Measurements from ENCODE around the gene PLIN5.
"Not testable (repeated sequence)": the region's sequence is repeated elsewhere in the genome, so short reads cannot be mapped to it uniquely, and the experiment has no call there.

The PLIN5 gene

DNA sequence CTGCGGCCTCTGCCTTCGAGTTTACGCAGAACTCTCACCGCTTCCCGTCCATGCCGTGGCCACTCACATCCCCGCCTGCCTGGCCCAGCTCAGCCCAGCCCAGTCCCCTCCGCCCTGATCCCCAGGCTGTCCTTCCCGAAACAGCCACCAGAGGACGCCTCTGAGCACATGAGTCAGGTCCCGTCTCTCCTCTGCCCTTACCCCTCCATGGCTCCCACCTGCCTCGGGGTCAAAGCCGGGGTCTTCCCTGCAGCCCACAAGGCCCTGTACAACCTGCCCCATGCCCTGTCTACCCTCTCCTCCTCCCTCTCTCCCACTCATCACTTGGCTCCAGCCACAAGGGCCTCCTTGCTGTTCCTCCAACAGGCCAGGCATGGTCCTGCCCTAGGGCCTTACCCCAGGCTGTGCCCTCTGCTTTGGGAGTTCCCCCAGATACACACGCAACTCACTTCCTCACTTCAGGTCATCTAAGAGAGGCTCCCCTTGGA is 32.6 kb upstream of the PLIN5 start:
- DNase-seq, result peak; percentile 16

DNA sequence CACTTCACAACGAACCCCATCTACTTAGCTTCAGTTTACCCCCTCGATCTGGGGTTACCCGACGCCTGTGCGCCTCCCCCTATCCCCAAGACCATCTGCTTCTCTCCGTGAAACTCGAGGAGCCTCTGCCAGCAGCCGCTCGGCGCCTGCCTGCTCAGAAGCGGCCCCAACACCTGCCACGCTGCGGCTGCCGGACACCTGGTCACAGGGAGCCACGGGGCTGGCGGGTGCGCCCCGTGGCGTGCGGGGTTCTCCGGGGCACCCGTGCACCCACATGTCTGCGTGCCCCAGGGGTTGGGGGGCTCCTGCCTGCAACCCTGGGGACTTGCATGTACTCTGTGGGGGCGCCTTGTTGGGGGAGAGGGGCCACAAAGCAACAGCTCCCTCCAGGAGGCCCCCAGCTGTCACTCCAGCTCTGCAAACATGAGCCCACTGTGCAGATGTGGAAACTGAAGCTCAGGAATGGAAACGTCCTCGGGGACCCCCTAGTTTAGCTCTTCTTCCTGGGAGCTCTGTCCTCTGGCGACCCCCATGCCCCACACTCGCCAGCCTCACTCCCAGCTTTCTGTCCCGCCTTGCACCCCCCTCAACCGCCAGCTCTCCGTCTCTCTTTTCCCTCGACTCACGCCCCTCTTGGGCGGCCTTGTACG is 31.5 kb upstream of the PLIN5 start:
- DNase-seq, result peak; percentile 91

DNA sequence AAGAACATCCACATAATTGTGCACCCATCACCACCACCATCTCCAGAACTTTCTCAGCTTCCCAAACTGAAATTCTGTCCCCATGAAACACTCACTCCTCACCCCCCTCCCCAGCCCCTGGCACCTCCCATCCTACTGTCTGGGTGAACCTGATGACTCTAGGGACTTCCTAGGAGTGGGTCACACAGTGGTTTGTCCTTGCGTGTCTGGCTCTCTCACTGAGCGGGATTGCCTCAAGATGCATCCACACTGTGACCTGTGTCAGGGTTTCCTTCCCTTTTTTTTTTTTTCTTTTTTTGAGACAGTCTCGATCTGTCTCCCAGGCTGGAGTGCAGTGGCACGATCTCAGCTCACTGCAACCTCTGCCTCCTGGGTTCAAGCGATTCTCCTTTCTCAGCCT is 28.5 kb upstream of the PLIN5 start:
- not testable (repeated sequence) for DNase-seq

GRCh38 chr19:4562085-4562484 is 27.1 kb upstream of the PLIN5 start:
- DNase-seq, result not testable (repeated sequence)

DNA sequence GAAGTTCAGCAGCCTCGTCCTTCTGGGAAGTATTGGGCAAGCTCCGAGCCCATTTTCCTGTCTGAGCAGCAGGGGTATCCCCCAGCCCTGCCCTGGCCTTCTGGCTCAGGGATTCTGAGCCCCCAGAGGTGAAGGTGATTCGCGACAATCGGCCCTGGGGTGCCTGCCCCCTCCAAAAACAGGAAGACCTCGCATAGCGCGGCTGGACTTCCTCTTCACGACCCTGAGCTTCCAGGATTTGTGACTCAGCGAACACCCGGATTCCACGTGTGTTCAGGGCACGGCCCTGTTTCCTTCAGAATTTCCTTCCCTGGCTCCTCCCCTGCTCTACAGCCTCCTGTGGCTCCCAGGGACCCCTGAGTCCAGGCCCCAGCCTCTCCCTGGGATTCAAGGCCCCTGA is 24.5 kb upstream of the PLIN5 start, which contains the start of gene SEMA6B:
SEMA6B (minus strand) TSS at position 116 of the 400 bp plus-strand sequence. CDS start 1,227 bp downstream, outside the sequence.
- no peak for DNase-seq

- DNase-seq, result peak; percentile 33
Measured at GRCh38 chr19:4557971-4558941, 23.2 kb upstream of the PLIN5 start.

- DNase-seq, result no peak
Measured at GRCh38 chr19:4557144-4557970, 22.3 kb upstream of the PLIN5 start.

DNA sequence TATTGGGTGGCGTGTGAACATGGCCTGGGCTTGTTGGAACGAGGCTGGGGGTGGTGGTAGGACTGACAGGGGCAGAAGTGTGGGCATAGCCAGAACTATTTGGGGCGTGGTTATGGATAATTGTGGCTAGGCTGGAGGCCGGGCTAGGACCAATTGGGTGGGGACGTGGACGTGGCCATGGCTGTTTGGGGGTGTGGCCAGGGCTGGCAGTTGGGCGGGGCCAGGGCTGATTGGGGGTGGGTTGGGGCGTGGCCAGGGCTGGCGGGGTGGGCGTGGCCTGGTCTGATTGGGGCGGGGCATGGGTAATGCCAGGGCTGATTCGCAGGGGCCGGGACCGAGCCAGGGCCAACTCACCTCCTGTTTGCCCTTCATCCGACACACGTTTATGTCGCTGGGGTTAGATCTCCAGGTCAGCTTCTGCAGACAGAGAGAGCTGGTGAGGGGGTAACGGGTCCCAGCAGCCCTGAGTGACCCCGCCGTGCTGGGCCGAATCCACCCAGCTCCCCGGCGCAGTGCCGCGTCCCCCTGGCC is 21.6 kb upstream of the PLIN5 start:
- DNase-seq, result no peak

DNA sequence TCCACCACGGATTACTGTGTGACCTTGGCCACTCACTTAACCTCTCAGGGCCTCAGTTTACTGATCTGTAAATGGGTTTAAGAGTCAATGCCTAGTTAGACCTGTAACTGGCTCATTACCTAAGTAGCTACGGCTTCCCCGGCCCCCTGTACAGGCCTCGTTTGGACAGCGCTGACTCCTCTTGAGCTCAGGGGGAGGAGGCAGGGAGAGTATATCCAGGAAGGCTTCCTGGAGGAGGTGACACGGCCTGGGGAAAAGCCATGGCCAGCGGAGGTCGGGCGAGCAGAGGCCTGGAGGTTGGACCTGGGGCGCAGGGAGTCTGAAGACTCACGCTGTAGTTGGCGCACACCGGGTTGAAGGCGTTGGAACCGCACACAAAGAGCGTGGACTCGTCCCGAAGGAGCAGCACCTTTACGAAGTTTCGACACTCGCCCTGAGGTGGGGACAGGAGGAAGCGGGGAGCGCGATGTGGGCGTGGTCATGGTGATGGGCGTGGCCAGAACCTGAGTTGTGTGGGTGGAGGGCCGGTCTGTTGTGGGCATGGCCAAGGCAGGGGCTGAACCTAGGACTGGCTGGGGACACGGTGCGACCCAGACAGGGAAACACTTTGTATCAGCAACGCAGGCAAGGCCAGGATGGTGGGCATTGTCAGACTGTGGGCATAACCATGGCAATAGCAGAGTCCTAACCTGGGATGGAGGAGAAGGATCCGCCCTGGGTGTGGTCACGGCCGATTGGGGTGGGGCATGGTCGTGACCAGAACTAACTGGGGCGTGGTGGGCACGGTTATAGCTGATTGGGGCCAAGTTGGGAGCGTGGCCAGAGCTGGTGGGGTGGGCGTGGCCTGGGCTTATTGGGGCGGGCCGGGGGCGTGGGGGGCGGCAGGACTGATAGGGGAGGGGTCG is 20.9 kb upstream of the PLIN5 start:
- DNase-seq, result no peak

GRCh38 chr19:4554717-4555116 is 19.7 kb upstream of the PLIN5 start:
- DNase-seq, result no peak

GRCh38 chr19:4553775-4554174 is 18.8 kb upstream of the PLIN5 start:
- DNase-seq, result no peak

GRCh38 chr19:4553092-4553695 is 18.2 kb upstream of the PLIN5 start:
- no peak for DNase-seq

DNA sequence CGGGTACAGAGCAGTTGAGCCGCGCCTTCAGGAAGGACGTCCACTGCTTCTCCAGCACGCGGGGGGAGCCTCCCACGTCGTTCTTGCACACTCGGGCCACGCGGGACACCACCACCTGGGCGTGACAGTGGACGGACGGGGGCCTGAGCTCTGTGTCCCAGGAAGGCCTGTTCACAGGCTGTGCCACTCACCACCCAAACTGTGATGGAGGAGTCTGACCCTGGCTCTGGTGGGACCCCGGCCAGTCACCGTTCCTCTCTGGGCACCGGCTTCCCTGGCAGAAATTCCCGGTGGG is 17.4 kb upstream of the PLIN5 start:
- no peak for DNase-seq

DNA sequence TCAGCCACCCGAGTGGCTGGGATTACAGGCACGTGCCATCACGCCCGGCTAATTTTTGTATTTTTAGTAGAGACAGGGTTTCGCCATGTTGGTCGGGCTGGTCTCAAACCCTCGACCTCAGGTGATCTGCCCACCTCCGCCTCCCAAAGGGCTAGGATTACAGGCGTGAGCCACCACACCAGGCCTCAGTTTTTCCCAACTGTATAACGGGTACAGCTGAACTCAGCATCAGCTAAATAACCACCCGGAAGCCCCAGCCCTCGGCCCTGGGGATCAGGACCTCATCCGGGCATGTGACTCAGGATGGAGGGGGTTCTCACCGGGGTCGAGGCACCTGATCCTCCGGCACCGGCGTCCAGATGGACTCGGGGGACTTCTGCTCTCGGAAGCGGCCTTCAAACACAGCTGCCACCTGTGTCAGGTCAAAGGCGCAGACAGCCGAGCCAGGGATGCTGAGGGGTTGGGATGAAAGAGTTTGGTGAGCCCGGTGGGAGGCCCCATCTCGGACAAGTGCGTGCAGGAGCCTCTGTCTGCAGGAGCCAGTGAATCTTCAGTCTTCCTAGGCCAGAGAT is 15.5 kb upstream of the PLIN5 start:
- no peak for DNase-seq

DNA sequence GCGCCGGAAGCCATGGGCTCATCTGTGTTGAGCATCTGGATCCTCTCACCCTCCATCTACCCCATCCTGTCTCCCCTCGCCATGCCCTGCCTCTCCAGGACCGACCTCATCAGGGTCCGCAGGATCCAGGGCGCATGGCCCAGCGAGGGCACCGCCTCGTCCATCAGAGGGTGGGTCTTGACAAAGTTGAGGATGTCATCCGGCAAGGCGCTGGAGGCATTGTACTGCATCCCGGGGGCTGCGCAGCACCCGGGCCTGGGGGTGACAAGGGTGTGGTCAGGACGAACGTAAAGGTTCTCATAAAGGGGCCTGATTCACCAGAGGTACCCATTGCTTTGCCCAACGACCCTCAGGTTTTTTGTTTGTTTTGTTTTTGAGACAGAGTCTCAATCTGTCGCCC is 15.0 kb upstream of the PLIN5 start:
- DNase-seq, result no peak

GRCh38 chr19:4548238-4548584 is 13.2 kb upstream of the PLIN5 start:
- DNase-seq, result no peak

DNA sequence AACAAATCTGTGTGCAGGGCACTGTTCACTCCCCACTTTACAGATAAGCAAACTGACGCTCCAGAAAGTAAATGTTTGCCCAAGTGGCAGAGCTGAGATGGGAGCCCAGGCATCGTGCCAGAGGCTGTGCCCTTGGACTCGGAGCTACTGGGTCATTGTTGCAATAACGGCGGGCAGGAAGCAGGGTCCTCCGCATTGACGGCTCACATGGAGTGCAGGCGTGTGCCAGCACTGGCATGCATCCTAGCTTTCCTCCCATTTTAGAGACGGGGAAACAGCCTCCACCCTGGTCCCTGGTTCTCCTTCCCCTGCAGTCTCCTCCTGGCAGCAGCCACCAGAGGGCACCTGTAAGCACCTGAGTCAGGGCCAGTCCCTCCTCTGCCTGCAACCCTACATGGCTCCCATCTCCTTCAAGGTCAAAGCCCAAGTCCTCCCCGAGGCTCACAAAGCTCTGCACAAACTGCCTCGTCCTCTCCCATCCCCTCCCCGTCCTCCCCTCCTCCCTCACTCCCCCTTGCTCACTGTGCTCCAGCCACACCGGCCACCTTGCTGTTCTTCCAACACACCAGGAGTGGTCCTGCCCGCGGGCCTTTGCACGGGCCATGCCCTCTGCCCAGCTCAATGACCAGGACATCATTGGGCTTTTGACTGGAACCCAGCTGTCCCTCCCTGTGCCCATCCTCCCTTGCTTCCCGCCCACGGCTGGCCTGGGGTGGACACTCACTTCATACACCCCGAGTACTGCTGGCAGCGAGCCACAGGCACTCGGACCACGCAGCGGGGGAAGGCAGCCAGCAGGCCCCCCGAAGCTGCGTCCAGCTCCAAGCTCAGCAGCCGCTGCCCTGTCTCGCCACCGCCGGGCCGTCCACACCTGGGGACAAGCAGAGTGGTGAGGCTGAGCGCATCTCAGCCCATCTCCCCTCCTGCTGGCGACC is 12.5 kb upstream of the PLIN5 start:
- peak; percentile 29 for DNase-seq

- no peak for DNase-seq
Measured at GRCh38 chr19:4543842-4544647, 9.0 kb upstream of the PLIN5 start.
